A549 (cell line): Measurements from ENCODE around the gene EMX1. TPM values are rescaled to one million over a fixed set of nuclear protein-coding genes. Genes with fewer than 3 reads are reported as not detected.

Experiments
- ATAC-seq, 2 experiments: fragments of 200-7000 bp in 1 of 2; fragments of >200 bp in 1 of 2; cut with Nextera tagmentation in 1 of 2; cut with Tn5 transposase in 1 of 2; 3 replicates each; pipeline versions ENCODE4 v1.8.0 to v1.9.1; 2018 to 2020; ENCODE audit warnings: mild to moderate bottlenecking in 1 of 2, moderate library complexity in 1 of 2
- CTCF ChIA-PET: fragments of 300-600 bp; sonication (Branson Sonifier 250); formaldehyde crosslinking; extraction: SDS; loops from one replicate; lab custom pipeline; 2021; ENCODE audit warnings: antibody characterized with exemption, inconsistent platforms; lab: Yijun Ruan, JAX
- POLR2A ChIA-PET: fragments of 350-600 bp; formaldehyde crosslinking; extraction: SDS; loops from one replicate; lab custom pipeline; 2021; ENCODE audit warnings: antibody characterized with exemption, inconsistent platforms; lab: Yijun Ruan, JAX
- DNase-seq, 2 experiments: peaks; one replicate each; pipeline versions ENCODE4 v3.0.0 to v3.0.0-alpha.2; 2011 to 2016; ENCODE audit warnings: low read depth in 1 of 2, low spot score in 1 of 2
- FAIRE-seq: peaks from 2 replicates; lab custom pipeline; 2011; peaks lifted over from hg19 to GRCh38; lab: Jason Lieb, UNC
- H3K27ac ChIP-seq, 2 experiments: fragments of >200 bp; sonication (Bioruptor Twin); formaldehyde crosslinking; 3 replicates each; pipeline ENCODE4 v1.5.1; 2016 to 2017
- H3K4me1 ChIP-seq: fragments of >200 bp; sonication (Bioruptor Twin); formaldehyde crosslinking; 3 replicates; pipeline ENCODE4 v1.6.1; 2016
- H3K4me2 ChIP-seq: fragments of >200 bp; sonication (Bioruptor Twin); formaldehyde crosslinking; 3 replicates; pipeline ENCODE4 v1.6.1; 2016
- H3K4me3 ChIP-seq: fragments of >200 bp; sonication (Bioruptor Twin); formaldehyde crosslinking; 3 replicates; pipeline ENCODE4 v1.5.1; 2016
- H3K9me3 ChIP-seq: fragments of >200 bp; sonication (Bioruptor Twin); formaldehyde crosslinking; 3 replicates; pipeline ENCODE4 v1.6.1; 2016
- CBX2 ChIP-seq: fragments of 200-600 bp; sonication (generic); IDR thresholded peaks from 2 replicates; pipeline ENCODE4 v1.6.1; 2016; ENCODE audit warnings: low read depth, mild to moderate bottlenecking, borderline replicate concordance
- CHD4 ChIP-seq: fragments of 200-600 bp; sonication (generic); IDR thresholded peaks from 2 replicates; pipeline ENCODE4 v1.6.1; 2016; ENCODE audit warnings: antibody characterized with exemption, mild to moderate bottlenecking, borderline replicate concordance
- HOXB13 ChIP-seq: fragments of 250-450 bp; sonication (Bioruptor Pico); IDR thresholded peaks from 2 replicates; pipeline ENCODE4 v1.5.0; 2020; ENCODE audit warnings: low read depth, mild to moderate bottlenecking, moderate library complexity
- HOXB5 ChIP-seq: fragments of 250-450 bp; sonication (Bioruptor Pico); IDR thresholded peaks from 2 replicates; pipeline ENCODE4 v1.5.0; 2020; ENCODE audit warnings: mild to moderate bottlenecking, moderate library complexity
- JUNB ChIP-seq: fragments of >200 bp; sonication (Bioruptor Twin); formaldehyde crosslinking; IDR thresholded peaks from 2 replicates; pipeline ENCODE4 v1.6.1; 2016
- NFE2L2 ChIP-seq: fragments of 150-350 bp; conservative IDR thresholded peaks from 2 replicates; pipeline ENCODE4 v1.6.1; 2014; ENCODE audit warnings: low read length
- RAD21 ChIP-seq, 2 experiments: fragments of >200 bp in 1 of 2; sonication (Bioruptor Twin) in 1 of 2; formaldehyde crosslinking in 1 of 2; IDR thresholded peaks in 1 of 2; conservative IDR thresholded peaks in 1 of 2; 2 replicates in 1 of 2; 3 replicates in 1 of 2; pipeline ENCODE4 v1.6.1; 2012 to 2018; ENCODE audit warnings: inconsistent platforms in 1 of 2
- RCOR1 ChIP-seq: fragments of 150-350 bp; IDR thresholded peaks from 2 replicates; pipeline ENCODE4 v1.6.1; 2014; ENCODE audit warnings: antibody characterized with exemption, low read length, low read depth
- REST ChIP-seq: fragments of 200-600 bp; sonication (generic); IDR thresholded peaks from 2 replicates; pipeline ENCODE4 v1.6.1; 2016; ENCODE audit warnings: antibody characterized with exemption, mild to moderate bottlenecking, moderate library complexity
- RNF2 ChIP-seq: fragments of 200-600 bp; sonication (generic); IDR thresholded peaks from 2 replicates; pipeline ENCODE4 v1.6.1; 2016; ENCODE audit warnings: low read depth, mild to moderate bottlenecking, antibody characterized with exemption, moderate library complexity, borderline replicate concordance
- SMC3 ChIP-seq: fragments of >200 bp; sonication (Bioruptor Twin); formaldehyde crosslinking; IDR thresholded peaks from 3 replicates; pipeline ENCODE4 v1.6.1; 2018; ENCODE audit warnings: inconsistent platforms
- ZC3H11A ChIP-seq: fragments of 450-650 bp; IDR thresholded peaks from 2 replicates; pipeline ENCODE4 v1.6.1; 2014; ENCODE audit warnings: antibody characterized with exemption, mild to moderate bottlenecking
- ZFP36 ChIP-seq: fragments of 450-650 bp; IDR thresholded peaks from 2 replicates; pipeline ENCODE4 v1.6.1; 2014; ENCODE audit warnings: borderline replicate concordance; ENCODE audit not compliant: partially characterized antibody
- ZSCAN20 ChIP-seq: fragments of 250-450 bp; sonication (Bioruptor Pico); IDR thresholded peaks from 2 replicates; pipeline ENCODE4 v1.8.0; 2022; ENCODE audit warnings: mild to moderate bottlenecking, moderate library complexity
- WGBS: methylation state at CpG from one replicate; pipeline ENCODE4 v1.1.6; 2017; ENCODE audit errors: missing lambda C conversion rate; 5-methylcytosine and 5-hydroxymethylcytosine counted together
- polyA plus RNA-seq, 4 experiments: library from polyadenylated mRNA; depleted of rRNA in 3 of 4; stranded (reverse); fragments of >200 nt; fragmentation: RNase III in 1 of 4; extraction: RNeasy Plus Mini Kit Qiagen cat#74134 plus additional on column Dnase treatment in 1 of 4; gene quantifications; 2 replicates in 3 of 4; 3 replicates in 1 of 4; pipeline ENCODE4 v1.2.3, GENCODE V29; 2011 to 2017

Gene EMX1
- polyA plus RNA-seq, 2 of the 4 experiments (the other 2 are of a cell fraction) = 0.05 TPM; not detected in 1

- CTCF ChIA-PET = interaction anchor here (1.3 to 3.1 kb wide), 3 partner anchors 13 to 67 kb away, joined by 4 to 19 read pairs (median 8); no protein-coding TSS in a partner anchor
- DNase-seq (no peak), FAIRE-seq (no peak), ATAC-seq (no peak)
- WGBS = 94% methylated on average over 27 of the region's 27 CpGs
- Histone ChIP-seq H3K4me1 (no peaks in the 10 kb centered on the region), H3K4me3 (no peak overlapping the region), H3K4me2 (no peak overlapping the region), H3K9me3 (no peaks in the 10 kb centered on the region), H3K27ac (no peak overlapping the region)
- POLR2A ChIA-PET = no interaction called here
- TF ChIP-seq RNF2 (no peak), JUNB (no peak)
Observed at GRCh38 chr2:72961036-72961720, 43.9 kb downstream of the EMX1 start.

- ChIA-PET POLR2A (no interaction called here), CTCF (interaction anchor here (1.7 to 3.1 kb wide), 3 partner anchors 12 to 215 kb away, joined by 4 to 19 read pairs (median 10); no protein-coding TSS in a partner anchor)
- Histone ChIP-seq H3K9me3 (no peaks in the 10 kb centered on the region), H3K4me2 (no peak overlapping the region), H3K4me1 (no peaks in the 10 kb centered on the region), H3K27ac (no peak overlapping the region), H3K4me3 (no peak overlapping the region)
- no peak for FAIRE-seq
- WGBS = 80% methylated on average over 7 of the region's 8 CpGs
- TF ChIP-seq HOXB5 (CRISPR knock-in tag) (no peak), RNF2 (no peak), NFE2L2 (no peak), CHD4 (no peak), REST (no peak), ZC3H11A (no peak), ZSCAN20 (CRISPR knock-in tag) (no peak)
- no peak for ATAC-seq
- no peak for DNase-seq
Observed at GRCh38 chr2:72961853-72962468, 44.6 kb downstream of the EMX1 start.

GRCh38 chr2:72962911-72963310 lies 45.6 kb downstream of the EMX1 start:
- DNase-seq = no peak
- TF ChIP-seq SMC3 = no peak
- TF ChIP-seq RCOR1 = no peak
- no peak for TF ChIP-seq ZFP36
- no peak for FAIRE-seq
- ChIA-PET POLR2A (no interaction called here), CTCF (interaction anchor here (1.0 to 3.1 kb wide), 5 partner anchors 8 to 250 kb away, joined by 3 to 19 read pairs (median 3); no protein-coding TSS in a partner anchor)
- 96% methylated on average over 7 of the region's 7 CpGs for WGBS
- Histone ChIP-seq H3K4me1 (no peaks in the 10 kb centered on the region), H3K9me3 (no peaks in the 10 kb centered on the region), H3K27ac (no peak overlapping the region), H3K4me3 (no peak overlapping the region), H3K4me2 (no peak overlapping the region)
- ATAC-seq = no peak

- no peaks in the 10 kb centered on the region for H3K4me1 ChIP-seq
- ATAC-seq (peak in 1 of 2 experiments; percentile 19; a peak in 3 of 6 replicates), FAIRE-seq (no peak), DNase-seq (no peak)
- TF ChIP-seq HOXB5 (CRISPR knock-in tag) = no peak
- no peak for TF ChIP-seq RAD21 (conservative IDR thresholded peaks at IDR 0.05 in 1 of 2, IDR thresholded peaks at IDR 0.05 in 1 of 2)
- no peak for TF ChIP-seq HOXB13 (CRISPR knock-in tag)
- TF ChIP-seq CBX2 = no peak
- POLR2A ChIA-PET = no interaction called here
- H3K4me3 ChIP-seq = no peak overlapping the region
- H3K9me3 ChIP-seq = no peaks in the 10 kb centered on the region
- 96% methylated on average over 10 of the region's 10 CpGs for WGBS
- no peak overlapping the region for H3K4me2 ChIP-seq
- CTCF ChIA-PET = interaction anchor here (1.0 to 3.1 kb wide), 7 partner anchors 9 to 249 kb away, joined by 3 to 19 read pairs (median 3); no protein-coding TSS in a partner anchor
- no peak overlapping the region for H3K27ac ChIP-seq
Observed at GRCh38 chr2:72963423-72964145, 46.3 kb downstream of the EMX1 start.
